Transverse colon (tissue), 4 donors: ENCODE data around the gene CKLF. TPM values are rescaled to one million over a fixed set of nuclear protein-coding genes. Genes with fewer than 3 reads are reported as not detected.

ENCODE experiments used
- DNase-seq: peaks from one replicate; pipeline ENCODE4 v3.0.0-alpha.2; 2019
- H3K27ac ChIP-seq, 4 donors: fragments of 200-600 bp; sonication (generic); 2 replicates each; pipeline ENCODE4 v1.5.1; 2016 to 2018; ENCODE audit warnings: inconsistent platforms in 4 of 4
- H3K27me3 ChIP-seq: fragments of 200-600 bp; sonication (generic); 2 replicates; pipeline ENCODE4 v1.5.1; 2017; ENCODE audit warnings: inconsistent platforms
- H3K36me3 ChIP-seq, 4 donors: fragments of 200-600 bp; sonication (generic); 2 replicates each; pipeline ENCODE4 v1.5.1; 2017 to 2019; ENCODE audit warnings: inconsistent platforms in 4 of 4
- H3K4me1 ChIP-seq, 4 donors: fragments of 200-600 bp; sonication (generic); 2 replicates each; pipeline ENCODE4 v1.5.1; 2017 to 2020; ENCODE audit warnings: inconsistent platforms in 4 of 4
- H3K4me3 ChIP-seq, 4 donors: fragments of 200-600 bp; sonication (generic); 1 replicate in 1 of 4; 2 replicates in 3 of 4; pipeline versions ENCODE4 v1.5.1 to v1.6.1; 2017 to 2019; ENCODE audit warnings: inconsistent platforms in 4 of 4
- H3K9me3 ChIP-seq, 2 donors: fragments of 200-600 bp; sonication (generic); 2 replicates each; pipeline ENCODE4 v1.5.1; 2017 to 2019; ENCODE audit warnings: inconsistent platforms in 2 of 2
- EP300 ChIP-seq: sonication (generic); formaldehyde crosslinking; IDR thresholded peaks from one replicate; pipeline ENCODE4 v1.6.1; 2017; ENCODE audit warnings: antibody characterized with exemption, low read depth
- POLR2A ChIP-seq: fragments of 450-650 bp; IDR thresholded peaks from one replicate; pipeline ENCODE4 v1.6.1; 2016; ENCODE audit warnings: antibody characterized with exemption, mild to moderate bottlenecking, moderate library complexity
- POLR2AphosphoS5 ChIP-seq, 3 donors: sonication (generic); formaldehyde crosslinking; IDR thresholded peaks; one replicate each; pipeline ENCODE4 v1.6.1; 2016; ENCODE audit warnings: antibody characterized with exemption in 3 of 3
- WGBS, 2 donors: methylation state at CpG; one replicate each; pipeline ENCODE4 v1.1.5; 2018; ENCODE audit warnings: low coverage in 1 of 2; 5-methylcytosine and 5-hydroxymethylcytosine counted together
- in situ Hi-C, 4 donors: fragments of 200-750 bp; cut with MboI; loops; one replicate each; pipeline versions ENCODE4 v1.15.0 to v1.15.1; 2017; ENCODE audit warnings: low sequenced_read_pairs in 3 of 4, low pct_ligation_motif_present in 1 of 4, low pct_unique_long_range_greater_than_20kb in 1 of 4
- intact Hi-C: fragments of 100-400 bp; cut with DNase I; formaldehyde crosslinking; loops from one replicate; pipeline ENCODE4 v1.15.1; 2023; ENCODE audit warnings: low total_unique reads
- total RNA-seq, 4 donors: library from RNA; depleted of rRNA; stranded (reverse); fragments of >200 nt; gene quantifications; one replicate each; pipeline ENCODE4 v1.1.0, GENCODE V29; 2016
- TF ChIP-seq, protein P1 (sequence below), 5 experiments: fragments of 200-600 bp in 3 of 5; fragments of 450-650 bp in 2 of 5; sonication (generic) in 3 of 5; IDR thresholded peaks; 1 replicate in 2 of 5; 2 replicates in 3 of 5; pipeline ENCODE4 v1.5.1; 2016 to 2017; ENCODE audit warnings: antibody characterized with exemption in 5 of 5, inconsistent platforms in 3 of 5, mild to moderate bottlenecking in 2 of 5, moderate library complexity in 1 of 5

Gene CKLF
- total RNA-seq, 4 donors from 2014 or later: 25.3 to 108 (median 39.1) TPM

GRCh38 chr16:66580605-66581209, 28.3 kb downstream of the CKLF start:
- intact Hi-C loops: no loop called here
- Histone ChIP-seq H3K9me3 (no peaks in the 10 kb centered on the region), H3K4me1 (peaks cover 0 to 16% (median 11%) of the 10 kb centered on the region in 4 donors), H3K27me3 (peaks cover 30% of the 10 kb centered on the region), H3K27ac (no peak overlapping the region), H3K36me3 (no peaks in the 10 kb centered on the region), H3K4me3 (no peak overlapping the region)
- no peak for TF ChIP-seq POLR2A
- TF ChIP-seq, protein P1, sequence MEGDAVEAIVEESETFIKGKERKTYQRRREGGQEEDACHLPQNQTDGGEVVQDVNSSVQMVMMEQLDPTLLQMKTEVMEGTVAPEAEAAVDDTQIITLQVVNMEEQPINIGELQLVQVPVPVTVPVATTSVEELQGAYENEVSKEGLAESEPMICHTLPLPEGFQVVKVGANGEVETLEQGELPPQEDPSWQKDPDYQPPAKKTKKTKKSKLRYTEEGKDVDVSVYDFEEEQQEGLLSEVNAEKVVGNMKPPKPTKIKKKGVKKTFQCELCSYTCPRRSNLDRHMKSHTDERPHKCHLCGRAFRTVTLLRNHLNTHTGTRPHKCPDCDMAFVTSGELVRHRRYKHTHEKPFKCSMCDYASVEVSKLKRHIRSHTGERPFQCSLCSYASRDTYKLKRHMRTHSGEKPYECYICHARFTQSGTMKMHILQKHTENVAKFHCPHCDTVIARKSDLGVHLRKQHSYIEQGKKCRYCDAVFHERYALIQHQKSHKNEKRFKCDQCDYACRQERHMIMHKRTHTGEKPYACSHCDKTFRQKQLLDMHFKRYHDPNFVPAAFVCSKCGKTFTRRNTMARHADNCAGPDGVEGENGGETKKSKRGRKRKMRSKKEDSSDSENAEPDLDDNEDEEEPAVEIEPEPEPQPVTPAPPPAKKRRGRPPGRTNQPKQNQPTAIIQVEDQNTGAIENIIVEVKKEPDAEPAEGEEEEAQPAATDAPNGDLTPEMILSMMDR (IDR thresholded peaks at IDR 0.05): no peak
- TF ChIP-seq POLR2AphosphoS5 (IDR thresholded peaks at IDR 0.05): no peak
- no peak for TF ChIP-seq EP300
- in situ Hi-C loops: loop anchor here (10.0 to 25.0 kb wide), 4 partner anchors 93 to 176 kb away; no protein-coding TSS in a partner anchor
- DNase-seq: no peak
- WGBS, 2 donors: 93% methylated on average over 2 to 4 of the region's 4 CpGs

DNA sequence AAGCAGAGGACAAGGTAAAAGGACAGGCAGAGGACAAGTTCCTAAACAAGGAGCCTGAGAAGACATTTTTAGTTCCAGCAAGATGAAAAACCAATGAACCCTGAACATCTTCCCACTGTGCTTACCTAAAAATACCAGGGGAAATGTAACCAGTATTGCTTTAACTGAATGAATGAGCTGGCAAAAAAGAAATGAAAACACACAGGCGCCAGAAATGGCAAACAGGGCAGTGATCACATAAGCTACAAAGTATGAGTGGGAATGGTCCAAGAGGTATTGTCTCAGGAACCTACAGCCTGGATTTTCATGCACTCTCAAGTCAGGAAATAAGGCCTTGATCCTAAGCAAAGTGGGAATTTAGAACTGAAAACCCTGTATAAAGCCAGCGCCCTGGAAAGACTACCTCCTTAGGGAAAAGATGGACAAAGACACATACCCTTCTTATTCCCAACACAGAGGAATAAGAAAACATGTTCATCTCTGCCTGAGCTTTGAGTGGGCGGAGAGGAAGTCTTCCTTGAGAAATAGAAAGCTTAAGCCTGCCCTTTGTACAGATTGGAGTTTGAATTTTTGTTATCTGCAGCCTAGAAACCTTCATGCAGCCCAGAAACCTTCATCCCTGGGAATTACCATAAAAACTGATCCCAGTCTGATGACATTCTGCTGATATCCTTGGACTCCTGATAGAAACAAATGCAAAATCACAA, 29.0 kb downstream of the CKLF start:
- WGBS, 2 donors: 71 to 86% methylated on average over 1 to 3 of the region's 3 CpGs
- DNase-seq: no peak
- intact Hi-C loops: no loop called here
- Histone ChIP-seq H3K4me3 (no peak overlapping the region), H3K4me1 (peaks cover 0 to 16% (median 11%) of the 10 kb centered on the region in 4 donors), H3K36me3 (no peaks in the 10 kb centered on the region), H3K9me3 (no peaks in the 10 kb centered on the region), H3K27me3 (peaks cover 30% of the 10 kb centered on the region), H3K27ac (no peak overlapping the region)
- no peak for TF ChIP-seq EP300
- TF ChIP-seq POLR2AphosphoS5 (IDR thresholded peaks at IDR 0.05): no peak
- TF ChIP-seq, protein P1 (IDR thresholded peaks at IDR 0.05): no peak
- no peak for TF ChIP-seq POLR2A
- in situ Hi-C loops: loop anchor here (10.0 to 25.0 kb wide), 4 partner anchors 94 to 177 kb away; no protein-coding TSS in a partner anchor

GRCh38 chr16:66585481-66586239, 33.3 kb downstream of the CKLF start:
- Histone ChIP-seq H3K27ac (no peak overlapping the region), H3K4me1 (peaks cover 0 to 3% (median 0%) of the 10 kb centered on the region in 4 donors), H3K27me3 (no peaks in the 10 kb centered on the region), H3K4me3 (no peak overlapping the region), H3K9me3 (no peaks in the 10 kb centered on the region), H3K36me3 (no peaks in the 10 kb centered on the region)
- intact Hi-C loops: no loop called here
- in situ Hi-C loops: loop anchor here (10.0 to 25.0 kb wide), 4 partner anchors 98 to 181 kb away; no protein-coding TSS in a partner anchor
- 62 to 81% methylated on average over 7 to 10 of the region's 10 CpGs for WGBS, 2 donors
- TF ChIP-seq EP300: no peak
- no peak for TF ChIP-seq POLR2AphosphoS5 (IDR thresholded peaks at IDR 0.05)
- no peak for TF ChIP-seq POLR2A
- TF ChIP-seq, protein P1 (IDR thresholded peaks at IDR 0.05): no peak
- DNase-seq: no peak
